PFSK-1 (cell line): ENCODE data around the gene SLC25A6.

ENCODE experiments used
- FOXP2 ChIP-seq: optimal IDR thresholded peaks from 2 replicates; pipeline ENCODE3; 2011; ENCODE audit warnings: borderline replicate concordance, control low read depth, inconsistent platforms; ENCODE audit not compliant: insufficient read depth; ENCODE audit errors: extremely low read length, extremely low read depth
- POLR2AphosphoS5 ChIP-seq: IDR thresholded peaks from 2 replicates; pipeline ENCODE4 v1.6.1; 2012; ENCODE audit warnings: low read depth, mild to moderate bottlenecking, control low read depth, low read length, moderate library complexity
- REST ChIP-seq, 2 experiments: IDR thresholded peaks; 2 replicates each; pipeline versions ENCODE4 v1.6.1 to v1.8.0; 2011 to 2012; ENCODE audit warnings: low read depth in 2 of 2, low read length in 2 of 2, control low read depth in 1 of 2, inconsistent platforms in 1 of 2, mild to moderate bottlenecking in 1 of 2, moderate library complexity in 1 of 2; ENCODE audit not compliant: insufficient read depth in 1 of 2
- SIN3A ChIP-seq: IDR thresholded peaks from 2 replicates; pipeline ENCODE4 v1.6.1; 2012; ENCODE audit warnings: mild to moderate bottlenecking, low read length, moderate library complexity, borderline replicate concordance; ENCODE audit not compliant: insufficient read depth
- TAF1 ChIP-seq: IDR thresholded peaks from 2 replicates; pipeline ENCODE4 v1.6.1; 2012; ENCODE audit warnings: low read length, control low read depth, borderline replicate concordance; ENCODE audit not compliant: insufficient read depth

The SLC25A6 gene

GRCh38 chrX:1394731-1395501, 3.0 kb upstream of the SLC25A6 start:
- no peak for TF ChIP-seq SIN3A
- no peak for TF ChIP-seq TAF1
- no peak for TF ChIP-seq POLR2AphosphoS5
- TF ChIP-seq FOXP2, result no peak
- no peak for TF ChIP-seq REST (IDR thresholded peaks at IDR 0.05; ENCODE audit: insufficient read depth in 1 of 2, low read depth in 2 of 2, low read length in 2 of 2)

DNA sequence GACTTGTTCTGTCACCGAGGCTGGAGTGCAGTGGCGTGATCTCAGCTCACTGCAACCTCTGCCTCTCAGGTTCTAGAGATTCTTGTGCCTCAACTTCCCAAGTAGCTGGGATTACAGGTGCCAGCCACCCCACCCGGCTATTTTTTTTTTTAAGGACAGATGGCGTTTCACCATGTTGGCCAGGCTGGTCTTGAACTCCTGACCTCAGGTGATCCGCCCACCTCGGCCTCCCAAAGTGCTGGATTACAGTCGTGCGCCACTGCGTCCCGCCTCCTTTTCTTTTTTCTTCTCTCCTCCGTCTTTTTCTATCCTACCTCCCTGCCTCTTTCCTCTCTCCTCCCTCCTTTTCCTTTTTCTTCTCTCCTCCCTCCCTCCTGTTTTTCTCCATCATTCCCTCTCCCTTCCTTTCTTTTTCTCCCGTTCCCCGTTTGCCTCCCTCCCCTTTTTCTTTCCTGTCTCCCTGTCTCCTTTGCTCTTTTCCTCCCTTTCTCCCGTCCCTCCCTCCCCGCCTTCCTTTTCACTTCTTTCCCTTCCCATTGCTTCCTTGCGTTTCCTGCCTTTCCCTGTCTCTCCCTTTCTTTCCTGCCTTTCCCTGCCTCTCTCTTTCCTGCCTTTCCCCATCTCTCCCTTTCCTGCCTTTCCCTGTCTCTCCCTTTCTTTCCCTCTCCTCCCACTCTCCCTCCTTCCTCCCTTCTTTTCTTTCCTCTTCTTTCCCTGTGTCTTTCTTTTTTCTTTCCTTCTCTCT, 2.1 kb upstream of the SLC25A6 start:
- TF ChIP-seq FOXP2, result no peak
- TF ChIP-seq SIN3A, result no peak
- TF ChIP-seq REST (IDR thresholded peaks at IDR 0.05; ENCODE audit: insufficient read depth in 1 of 2, low read depth in 2 of 2, low read length in 2 of 2), result no peak
- no peak for TF ChIP-seq POLR2AphosphoS5
- TF ChIP-seq TAF1, result no peak

DNA sequence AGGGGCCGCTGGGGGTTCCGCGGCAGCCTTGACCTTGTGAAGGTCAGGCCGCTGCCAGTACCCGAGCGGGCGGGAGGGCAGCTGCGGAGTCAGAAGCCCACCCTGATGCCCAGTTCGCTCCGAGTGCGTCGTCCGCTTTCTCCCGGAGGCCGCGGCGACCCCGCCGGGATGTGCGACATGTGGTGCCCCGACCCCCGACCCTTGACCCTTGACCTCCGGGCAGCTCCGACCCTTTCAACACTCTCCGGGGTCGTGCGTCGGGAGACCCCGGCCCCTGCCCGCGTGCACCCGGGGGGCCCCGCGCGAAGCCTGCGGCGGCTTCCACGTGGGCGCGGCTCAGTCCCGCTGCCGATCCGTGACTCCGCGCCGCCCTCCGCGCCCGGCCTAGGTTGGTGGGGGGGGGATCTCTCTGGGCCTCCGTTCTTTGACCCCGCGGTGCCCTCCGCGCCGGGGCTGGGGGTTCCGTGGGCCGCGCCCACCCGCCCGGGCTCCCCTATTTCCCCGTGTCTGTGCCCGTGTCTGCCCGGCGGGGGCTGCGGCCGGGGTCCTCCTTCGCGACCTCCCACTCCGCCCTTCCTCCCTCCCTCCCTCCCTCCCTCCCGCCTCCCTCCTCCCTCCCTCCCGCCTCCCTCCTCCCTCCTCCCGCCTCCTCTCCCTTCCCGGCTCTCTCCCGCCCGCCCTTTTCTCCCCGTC, 609 bp upstream of the SLC25A6 start:
- TF ChIP-seq POLR2AphosphoS5 (no peak; the same call in 1 of the 2 replicates), SIN3A (no peak), REST (IDR thresholded peaks at IDR 0.05; ENCODE audit: insufficient read depth in 1 of 2, low read depth in 2 of 2, low read length in 2 of 2) (no peak), TAF1 (peak; percentile 11; the same call in 1 of the 2 replicates), FOXP2 (no peak)

DNA sequence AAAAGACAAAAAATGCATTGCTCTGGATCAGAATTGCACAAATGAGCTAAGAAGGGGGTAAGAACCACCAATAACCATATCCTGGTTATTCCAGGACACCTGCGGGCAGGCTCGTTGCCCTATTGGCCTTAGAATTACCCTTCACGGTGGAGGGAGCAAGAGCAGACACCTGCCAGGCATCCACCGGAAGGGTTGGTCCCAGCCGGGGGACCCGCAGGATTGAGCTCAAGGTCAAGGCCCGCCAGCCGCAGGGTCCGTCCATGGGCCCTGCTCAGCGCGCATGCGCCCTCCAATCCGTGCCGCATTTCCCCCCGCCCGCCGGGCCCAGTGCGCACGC, 575 bp downstream of the SLC25A6 start:
- TF ChIP-seq REST (IDR thresholded peaks at IDR 0.05; ENCODE audit: insufficient read depth in 1 of 2, low read depth in 2 of 2, low read length in 2 of 2) (0 out of 4 replicates have a peak, but pooled peaks of 1 of the 2 experiments have one; percentile 9), TAF1 (no peak)
